A549 treated with dexamethasone at 1 μM for 4 hours (cell line): ENCODE measurements around the gene PABPC4L. TPM values are rescaled to one million over a fixed set of nuclear protein-coding genes. Genes with fewer than 3 reads are reported as not detected.

Experiments used
- total RNA-seq: library from RNA; stranded (reverse); fragments of 200-300 nt; extraction: Qiagen RNA extraction; gene quantifications from 5 replicates; pipeline ENCODE4 v1.2.3, GENCODE V29; 2022

PABPC4L gene
- 0.05 to 0.09 TPM (median 0.06 TPM) in 5 replicates for total RNA-seq

DNA sequence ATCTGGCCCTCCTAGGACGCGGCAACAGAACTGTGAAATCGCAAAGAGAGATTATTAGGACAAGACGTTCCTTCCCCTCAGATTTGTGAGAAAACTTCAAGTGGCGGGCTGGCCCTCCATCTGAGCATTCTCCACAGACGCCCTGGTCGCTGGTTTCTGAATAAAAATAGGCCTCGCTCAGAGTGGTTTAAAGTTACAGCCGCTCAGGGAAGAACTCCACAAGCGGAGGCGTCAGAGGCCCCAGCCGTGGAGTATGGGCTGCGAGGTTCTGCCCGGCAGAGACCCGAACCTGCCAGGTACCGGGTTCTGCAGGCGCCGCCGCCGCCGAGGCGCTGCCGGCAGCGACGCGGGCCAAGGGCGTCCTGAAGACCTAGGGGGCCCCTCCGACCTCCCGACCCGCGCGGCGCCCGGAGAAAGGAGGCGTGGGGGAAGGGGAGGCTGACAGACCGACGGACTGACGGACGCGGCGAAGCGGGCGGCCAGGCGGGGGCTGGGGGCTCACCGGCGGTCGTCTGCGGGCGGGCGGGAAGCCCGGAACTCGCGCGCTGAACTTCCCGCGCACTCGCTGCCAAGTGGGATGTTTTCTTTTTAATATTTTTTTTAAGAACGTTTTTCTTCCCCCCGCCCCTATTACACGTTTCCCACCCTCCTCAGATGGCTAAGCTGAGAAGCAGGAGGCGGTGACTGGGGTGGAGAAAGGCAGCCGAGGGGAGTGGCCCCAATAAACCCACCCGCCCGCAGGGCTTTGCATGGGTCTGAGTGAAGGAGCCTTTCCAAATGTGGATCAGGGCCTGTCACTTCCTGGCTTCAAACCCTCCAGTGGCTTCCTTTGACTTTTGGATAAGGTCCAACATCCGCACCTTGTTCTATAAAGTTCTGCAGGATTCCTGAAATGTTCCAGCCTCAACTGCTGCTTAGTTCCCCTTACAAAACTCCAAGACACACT, at the start of gene PABPC4L:
Gene PABPC4L (minus strand): TSS at position 574 of the 946 bp plus-strand sequence. CDS start 770 bp downstream, outside the sequence.

